ENCODE results near the gene PDE6D.

DNA sequence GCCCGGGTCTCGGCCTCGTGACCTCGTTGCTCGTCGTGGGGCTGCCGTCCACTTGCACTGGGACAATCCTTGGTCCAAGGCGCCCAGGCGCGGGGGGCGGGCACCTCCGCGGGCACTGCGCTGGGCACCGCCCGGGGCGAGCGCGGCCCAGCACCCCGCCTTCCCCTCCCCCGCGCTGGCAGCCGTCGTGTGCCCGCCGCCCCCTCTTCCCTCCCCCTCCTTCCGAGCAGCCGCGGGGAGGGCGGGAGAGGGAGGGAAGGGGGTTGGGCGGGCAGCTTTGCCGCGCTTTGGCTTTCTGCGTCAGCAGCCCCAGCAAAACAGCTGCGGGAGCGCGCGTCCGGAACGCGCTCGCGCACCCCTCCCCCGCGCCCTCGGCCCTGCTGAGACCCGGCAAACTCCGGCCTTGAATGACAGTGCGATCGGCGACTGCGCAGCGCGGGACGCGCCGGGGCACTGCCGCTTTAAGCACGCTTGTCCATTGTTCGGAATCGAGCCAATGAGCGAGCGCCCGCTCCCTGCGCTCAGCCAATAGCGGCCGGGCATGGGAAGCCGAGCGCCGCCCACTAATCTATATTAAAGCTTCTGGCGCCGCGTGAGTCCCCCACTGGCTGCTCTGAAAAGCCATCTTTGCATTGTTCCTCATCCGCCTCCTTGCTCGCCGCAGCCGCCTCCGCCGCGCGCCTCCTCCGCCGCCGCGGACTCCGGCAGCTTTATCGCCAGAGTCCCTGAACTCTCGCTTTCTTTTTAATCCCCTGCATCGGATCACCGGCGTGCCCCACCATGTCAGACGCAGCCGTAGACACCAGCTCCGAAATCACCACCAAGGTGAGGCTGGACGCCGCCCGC is 72.9 kb downstream of the PDE6D start, which contains the start of gene PTMA:
- TF ChIP-seq, protein P1, sequence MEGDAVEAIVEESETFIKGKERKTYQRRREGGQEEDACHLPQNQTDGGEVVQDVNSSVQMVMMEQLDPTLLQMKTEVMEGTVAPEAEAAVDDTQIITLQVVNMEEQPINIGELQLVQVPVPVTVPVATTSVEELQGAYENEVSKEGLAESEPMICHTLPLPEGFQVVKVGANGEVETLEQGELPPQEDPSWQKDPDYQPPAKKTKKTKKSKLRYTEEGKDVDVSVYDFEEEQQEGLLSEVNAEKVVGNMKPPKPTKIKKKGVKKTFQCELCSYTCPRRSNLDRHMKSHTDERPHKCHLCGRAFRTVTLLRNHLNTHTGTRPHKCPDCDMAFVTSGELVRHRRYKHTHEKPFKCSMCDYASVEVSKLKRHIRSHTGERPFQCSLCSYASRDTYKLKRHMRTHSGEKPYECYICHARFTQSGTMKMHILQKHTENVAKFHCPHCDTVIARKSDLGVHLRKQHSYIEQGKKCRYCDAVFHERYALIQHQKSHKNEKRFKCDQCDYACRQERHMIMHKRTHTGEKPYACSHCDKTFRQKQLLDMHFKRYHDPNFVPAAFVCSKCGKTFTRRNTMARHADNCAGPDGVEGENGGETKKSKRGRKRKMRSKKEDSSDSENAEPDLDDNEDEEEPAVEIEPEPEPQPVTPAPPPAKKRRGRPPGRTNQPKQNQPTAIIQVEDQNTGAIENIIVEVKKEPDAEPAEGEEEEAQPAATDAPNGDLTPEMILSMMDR (IDR thresholded peaks at IDR 0.05; ENCODE audit: poor library complexity), result no peak
- TF ChIP-seq EZH2 (IDR thresholded peaks at IDR 0.05; ENCODE audit: borderline replicate concordance), result no peak
- TF ChIP-seq EZH2phosphoT487 (IDR thresholded peaks at IDR 0.05; ENCODE audit: low read depth, severe bottlenecking, unreplicated experiment), result no peak

Measured in hepatocyte (in vitro differentiated cells).